Neuron (in vitro differentiated cells): ENCODE measurements around the gene WDR86.

Source experiments
- H2AFZ ChIP-seq: one replicate; pipeline ENCODE4 v1.6.1; 2013; ENCODE audit warnings: low read depth, mild to moderate bottlenecking, inconsistent platforms, low read length, moderate library complexity
- H3K27me3 ChIP-seq: one replicate; pipeline ENCODE4 v1.6.1; 2013; ENCODE audit warnings: low read length; ENCODE audit not compliant: insufficient read depth
- H3K36me3 ChIP-seq: one replicate; pipeline ENCODE4 v1.6.1; 2013; ENCODE audit warnings: low read length; ENCODE audit not compliant: insufficient read depth
- H3K4me1 ChIP-seq: one replicate; pipeline ENCODE4 v1.6.1; 2013; ENCODE audit warnings: low read length; ENCODE audit not compliant: insufficient read depth
- H3K4me3 ChIP-seq: 2 replicates; pipeline ENCODE4 v1.5.1; 2013; ENCODE audit warnings: mild to moderate bottlenecking, low read length, moderate library complexity
- H3K9me3 ChIP-seq: one replicate; pipeline ENCODE4 v1.6.1; 2013; ENCODE audit warnings: low read length

WDR86 gene

GRCh38 chr7:151448261-151449252, 38.7 kb upstream of the WDR86 start:
- Histone ChIP-seq H3K4me1 (no peaks in the 10 kb centered on the region), H3K9me3 (no peaks in the 10 kb centered on the region), H3K4me3 (no peak overlapping the region), H3K27me3 (peaks cover 3% of the 10 kb centered on the region), H2AFZ (peak overlapping the region; percentile 35), H3K36me3 (no peaks in the 10 kb centered on the region)

- no peaks in the 10 kb centered on the region for H3K9me3 ChIP-seq
- no peaks in the 10 kb centered on the region for H3K36me3 ChIP-seq
- no peak overlapping the region for H3K4me3 ChIP-seq
- H3K27me3 ChIP-seq, result peaks cover 3% of the 10 kb centered on the region
- H2AFZ ChIP-seq, result no peak overlapping the region
- no peaks in the 10 kb centered on the region for H3K4me1 ChIP-seq
Measured at GRCh38 chr7:151447901-151448260, 38.0 kb upstream of the WDR86 start.

GRCh38 chr7:151447312-151447711, 37.5 kb upstream of the WDR86 start:
- peaks cover 3% of the 10 kb centered on the region for H3K27me3 ChIP-seq
- H3K36me3 ChIP-seq, result no peaks in the 10 kb centered on the region
- H3K4me3 ChIP-seq, result no peak overlapping the region
- H2AFZ ChIP-seq, result no peak overlapping the region
- H3K9me3 ChIP-seq, result no peaks in the 10 kb centered on the region
- no peaks in the 10 kb centered on the region for H3K4me1 ChIP-seq

- Histone ChIP-seq H3K4me1 (no peaks in the 10 kb centered on the region), H3K27me3 (peaks cover 3% of the 10 kb centered on the region), H3K36me3 (no peaks in the 10 kb centered on the region), H3K9me3 (no peaks in the 10 kb centered on the region), H2AFZ (no peak overlapping the region), H3K4me3 (no peak overlapping the region)
Measured at GRCh38 chr7:151446412-151446811, 36.6 kb upstream of the WDR86 start.

- Histone ChIP-seq H2AFZ (no peak overlapping the region), H3K4me1 (peaks cover under 1% of the 10 kb centered on the region), H3K9me3 (no peaks in the 10 kb centered on the region), H3K4me3 (no peak overlapping the region), H3K36me3 (no peaks in the 10 kb centered on the region), H3K27me3 (peaks cover 16% of the 10 kb centered on the region)
Measured at GRCh38 chr7:151444632-151445031, 34.8 kb upstream of the WDR86 start.

- H2AFZ ChIP-seq, result no peak overlapping the region
- H3K27me3 ChIP-seq, result peaks cover 29% of the 10 kb centered on the region
- peaks cover 7% of the 10 kb centered on the region for H3K9me3 ChIP-seq
- H3K36me3 ChIP-seq, result no peaks in the 10 kb centered on the region
- H3K4me1 ChIP-seq, result peaks cover 5% of the 10 kb centered on the region
- no peak overlapping the region for H3K4me3 ChIP-seq
Measured at GRCh38 chr7:151442776-151443496, 33.1 kb upstream of the WDR86 start.

GRCh38 chr7:151440799-151441445, 31.1 kb upstream of the WDR86 start:
- Histone ChIP-seq H3K9me3 (peaks cover 7% of the 10 kb centered on the region), H3K4me3 (no peak overlapping the region), H2AFZ (no peak overlapping the region), H3K4me1 (peaks cover 5% of the 10 kb centered on the region), H3K36me3 (no peaks in the 10 kb centered on the region), H3K27me3 (peaks cover 32% of the 10 kb centered on the region)

GRCh38 chr7:151439855-151440798, 30.3 kb upstream of the WDR86 start, which contains the start of gene CRYGN:
TSS of gene CRYGN (minus strand) at chr7:151440141. CDS start at chr7:151439917, 224 bp downstream.
- H2AFZ ChIP-seq, result no peak within 1 kb of the TSS
- H3K9me3 ChIP-seq, result peaks cover 7% of the 10 kb centered on the region
- H3K4me1 ChIP-seq, result peaks cover 5% of the 10 kb centered on the region
- no peaks in the 10 kb centered on the region for H3K36me3 ChIP-seq
- H3K27me3 ChIP-seq, result peaks cover 32% of the 10 kb centered on the region
- H3K4me3 ChIP-seq, result peak within 1 kb of the TSS; percentile 40

- H3K4me3 ChIP-seq, result peak overlapping the region; percentile 40
- no peak overlapping the region for H2AFZ ChIP-seq
- peaks cover 32% of the 10 kb centered on the region for H3K27me3 ChIP-seq
- no peaks in the 10 kb centered on the region for H3K36me3 ChIP-seq
- H3K4me1 ChIP-seq, result peaks cover 5% of the 10 kb centered on the region
- peaks cover 7% of the 10 kb centered on the region for H3K9me3 ChIP-seq
Measured at GRCh38 chr7:151438864-151439601, 29.2 kb upstream of the WDR86 start.

- Histone ChIP-seq H2AFZ (no peak overlapping the region), H3K36me3 (no peaks in the 10 kb centered on the region), H3K27me3 (peaks cover 32% of the 10 kb centered on the region), H3K4me3 (no peak overlapping the region), H3K4me1 (peaks cover 5% of the 10 kb centered on the region), H3K9me3 (peaks cover 7% of the 10 kb centered on the region)
Measured at GRCh38 chr7:151437866-151438516, 28.2 kb upstream of the WDR86 start.

GRCh38 chr7:151437159-151437553, 27.3 kb upstream of the WDR86 start:
- Histone ChIP-seq H3K27me3 (peaks cover 32% of the 10 kb centered on the region), H3K4me3 (no peak overlapping the region), H3K4me1 (peaks cover 5% of the 10 kb centered on the region), H2AFZ (no peak overlapping the region), H3K9me3 (peaks cover 7% of the 10 kb centered on the region), H3K36me3 (no peaks in the 10 kb centered on the region)
